HepG2 (cell line): ENCODE data around the gene HNRNPUL2. TPM values are rescaled to one million over a fixed set of nuclear protein-coding genes. Genes with fewer than 3 reads are reported as not detected.
A peak's percentile ranks its signal among the peaks of the same experiment; 100 is the strongest.

Experiments used
- BCL6 ChIP-seq: IDR thresholded peaks from 2 replicates; pipeline ENCODE4 v1.6.1; 2016; ENCODE audit warnings: missing genetic modification reagents, missing compliant biosample characterization
- ELF3 ChIP-seq: IDR thresholded peaks from 2 replicates; pipeline ENCODE4 v1.6.1; 2016; ENCODE audit warnings: missing genetic modification reagents, missing compliant biosample characterization
- FOXJ3 ChIP-seq: sonication (generic); formaldehyde crosslinking; IDR thresholded peaks from 2 replicates; pipeline ENCODE4 v1.4.0; 2020; ENCODE audit warnings: missing genetic modification reagents, mild to moderate bottlenecking, borderline replicate concordance
- GATA4 ChIP-seq: sonication (generic); IDR thresholded peaks from 2 replicates; pipeline ENCODE4 v1.6.1; 2016; ENCODE audit warnings: antibody characterized with exemption, low read depth, borderline replicate concordance
- ISL2 ChIP-seq: sonication (generic); formaldehyde crosslinking; IDR thresholded peaks from 2 replicates; pipeline ENCODE4 v1.5.0; 2020; ENCODE audit warnings: missing genetic modification reagents
- MXD1 ChIP-seq: sonication (generic); formaldehyde crosslinking; IDR thresholded peaks from 2 replicates; pipeline ENCODE4 v1.4.0; 2020; ENCODE audit warnings: mild to moderate bottlenecking, missing genetic modification reagents
- PHF21A ChIP-seq: sonication (generic); formaldehyde crosslinking; IDR thresholded peaks from 2 replicates; pipeline ENCODE4 v1.5.0; 2020; ENCODE audit warnings: mild to moderate bottlenecking, missing genetic modification reagents
- POLR2G ChIP-seq: fragments of 200-400 bp; formaldehyde crosslinking; IDR thresholded peaks from 2 replicates; pipeline ENCODE4 v1.6.1; 2018; ENCODE audit warnings: mild to moderate bottlenecking, low read depth, low read length, moderate library complexity
- SUZ12 ChIP-seq: fragments of 150-350 bp; IDR thresholded peaks from 2 replicates; pipeline ENCODE4 v1.6.1; 2014; ENCODE audit warnings: low read depth, low read length
- THAP11 ChIP-seq: IDR thresholded peaks from 2 replicates; pipeline ENCODE4 v1.6.1; 2016; ENCODE audit warnings: missing biosample characterization, missing genetic modification reagents
- XRCC5 ChIP-seq: fragments of 200-400 bp; formaldehyde crosslinking; optimal IDR thresholded peaks from 2 replicates; pipeline ENCODE3; 2017; ENCODE audit warnings: mild to moderate bottlenecking, low read length
- YEATS4 ChIP-seq: sonication (generic); formaldehyde crosslinking; IDR thresholded peaks from 2 replicates; pipeline ENCODE4 v1.4.0; 2020; ENCODE audit warnings: missing genetic modification reagents, borderline replicate concordance
- ZNF350 ChIP-seq: sonication (generic); formaldehyde crosslinking; IDR thresholded peaks from 2 replicates; pipeline ENCODE4 v1.4.0; 2020; ENCODE audit warnings: mild to moderate bottlenecking, low read depth, missing genetic modification reagents, borderline replicate concordance
- ZNF891 ChIP-seq: sonication (generic); formaldehyde crosslinking; IDR thresholded peaks from 2 replicates; pipeline ENCODE4 v1.5.0; 2020; ENCODE audit warnings: mild to moderate bottlenecking, missing genetic modification reagents
- polyA plus RNA-seq, 8 experiments: library from polyadenylated mRNA; depleted of rRNA in 3 of 8; stranded (reverse) in 7 of 8; unstranded in 1 of 8; fragments of >200 nt; fragmentation: Illumina TruSeq in 4 of 8; extraction: Trizol in 4 of 8; gene quantifications; 2 replicates each; pipeline versions ENCODE4 v1.2.1 to v1.2.3, GENCODE V29; 2011 to 2016; ENCODE audit warnings: low read depth in 4 of 8, missing spikeins in 1 of 8, mixed read lengths in 1 of 8; ENCODE audit not compliant: insufficient read depth in 1 of 8
- total RNA-seq, 5 experiments: library from RNA; depleted of rRNA; stranded (reverse); fragments of >200 nt; fragmentation: Illumina TruSeq; extraction: Trizol; gene quantifications; 2 replicates each; pipeline ENCODE4 v1.2.3, GENCODE V29; 2016; ENCODE audit warnings: low read depth in 1 of 5
- TF ChIP-seq, protein P1 (sequence below): sonication (generic); formaldehyde crosslinking; IDR thresholded peaks from 2 replicates; pipeline ENCODE4 v1.8.0; 2022; ENCODE audit warnings: mild to moderate bottlenecking, missing genetic modification reagents
- TF ChIP-seq, protein P2 (sequence below): sonication (generic); formaldehyde crosslinking; IDR thresholded peaks from 2 replicates; pipeline ENCODE4 v1.4.0; 2020; ENCODE audit warnings: low read depth, missing genetic modification reagents
- TF ChIP-seq, protein P3 (sequence below): sonication (generic); formaldehyde crosslinking; IDR thresholded peaks from 2 replicates; pipeline ENCODE4 v1.4.0; 2020; ENCODE audit warnings: missing genetic modification reagents, borderline replicate concordance

Gene HNRNPUL2
- total and polyA plus RNA-seq, 2 of the 13 experiments (the other 11 are each of a cell fraction or from before 2014, with no cell fraction given): 8.4 to 9.6 TPM

GRCh38 chr11:62678770-62679696 is 48.2 kb downstream of the HNRNPUL2 start, which contains the start of gene UBXN1 (continued):
- TF ChIP-seq FOXJ3 (CRISPR knock-in tag) (no peak), ISL2 (CRISPR knock-in tag) (peak; percentile 38; the same call in 1 of the 2 replicates), GATA4 (peak; percentile 15; the same call in 1 of the 2 replicates), SUZ12 (no peak), XRCC5 (peak; percentile 70), YEATS4 (CRISPR knock-in tag) (peak; percentile 75; the same call in 1 of the 2 replicates), BCL6 (CRISPR knock-in tag) (0 out of 2 replicates have a peak, but pooled peaks have one; percentile 24), PHF21A (CRISPR knock-in tag) (peak; percentile 59; the same call in 1 of the 2 replicates), ZNF891 (CRISPR knock-in tag) (peak; percentile 76), THAP11 (CRISPR knock-in tag) (peak; percentile 93), ELF3 (CRISPR knock-in tag) (peak; percentile 82), POLR2G (peak; percentile 92), MXD1 (CRISPR knock-in tag) (peak; percentile 81), ZNF350 (peak; percentile 87; the same call in 1 of the 2 replicates)
- TF ChIP-seq, protein P1, sequence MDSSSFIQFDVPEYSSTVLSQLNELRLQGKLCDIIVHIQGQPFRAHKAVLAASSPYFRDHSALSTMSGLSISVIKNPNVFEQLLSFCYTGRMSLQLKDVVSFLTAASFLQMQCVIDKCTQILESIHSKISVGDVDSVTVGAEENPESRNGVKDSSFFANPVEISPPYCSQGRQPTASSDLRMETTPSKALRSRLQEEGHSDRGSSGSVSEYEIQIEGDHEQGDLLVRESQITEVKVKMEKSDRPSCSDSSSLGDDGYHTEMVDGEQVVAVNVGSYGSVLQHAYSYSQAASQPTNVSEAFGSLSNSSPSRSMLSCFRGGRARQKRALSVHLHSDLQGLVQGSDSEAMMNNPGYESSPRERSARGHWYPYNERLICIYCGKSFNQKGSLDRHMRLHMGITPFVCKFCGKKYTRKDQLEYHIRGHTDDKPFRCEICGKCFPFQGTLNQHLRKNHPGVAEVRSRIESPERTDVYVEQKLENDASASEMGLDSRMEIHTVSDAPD (CRISPR knock-in tag): peak; percentile 85; the same call in 1 of the 2 replicates
- TF ChIP-seq, protein P2, sequence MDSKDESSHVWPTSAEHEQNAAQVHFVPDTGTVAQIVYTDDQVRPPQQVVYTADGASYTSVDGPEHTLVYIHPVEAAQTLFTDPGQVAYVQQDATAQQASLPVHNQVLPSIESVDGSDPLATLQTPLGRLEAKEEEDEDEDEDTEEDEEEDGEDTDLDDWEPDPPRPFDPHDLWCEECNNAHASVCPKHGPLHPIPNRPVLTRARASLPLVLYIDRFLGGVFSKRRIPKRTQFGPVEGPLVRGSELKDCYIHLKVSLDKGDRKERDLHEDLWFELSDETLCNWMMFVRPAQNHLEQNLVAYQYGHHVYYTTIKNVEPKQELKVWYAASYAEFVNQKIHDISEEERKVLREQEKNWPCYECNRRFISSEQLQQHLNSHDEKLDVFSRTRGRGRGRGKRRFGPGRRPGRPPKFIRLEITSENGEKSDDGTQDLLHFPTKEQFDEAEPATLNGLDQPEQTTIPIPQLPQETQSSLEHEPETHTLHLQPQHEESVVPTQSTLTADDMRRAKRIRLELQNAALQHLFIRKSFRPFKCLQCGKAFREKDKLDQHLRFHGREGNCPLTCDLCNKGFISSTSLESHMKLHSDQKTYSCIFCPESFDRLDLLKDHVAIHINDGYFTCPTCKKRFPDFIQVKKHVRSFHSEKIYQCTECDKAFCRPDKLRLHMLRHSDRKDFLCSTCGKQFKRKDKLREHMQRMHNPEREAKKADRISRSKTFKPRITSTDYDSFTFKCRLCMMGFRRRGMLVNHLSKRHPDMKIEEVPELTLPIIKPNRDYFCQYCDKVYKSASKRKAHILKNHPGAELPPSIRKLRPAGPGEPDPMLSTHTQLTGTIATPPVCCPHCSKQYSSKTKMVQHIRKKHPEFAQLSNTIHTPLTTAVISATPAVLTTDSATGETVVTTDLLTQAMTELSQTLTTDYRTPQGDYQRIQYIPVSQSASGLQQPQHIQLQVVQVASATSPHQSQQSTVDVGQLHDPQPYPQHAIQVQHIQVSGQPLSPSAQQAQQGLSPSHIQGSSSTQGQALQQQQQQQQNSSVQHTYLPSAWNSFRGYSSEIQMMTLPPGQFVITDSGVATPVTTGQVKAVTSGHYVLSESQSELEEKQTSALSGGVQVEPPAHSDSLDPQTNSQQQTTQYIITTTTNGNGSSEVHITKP (CRISPR knock-in tag): peak; percentile 27; the same call in 1 of the 2 replicates
- TF ChIP-seq, protein P3, sequence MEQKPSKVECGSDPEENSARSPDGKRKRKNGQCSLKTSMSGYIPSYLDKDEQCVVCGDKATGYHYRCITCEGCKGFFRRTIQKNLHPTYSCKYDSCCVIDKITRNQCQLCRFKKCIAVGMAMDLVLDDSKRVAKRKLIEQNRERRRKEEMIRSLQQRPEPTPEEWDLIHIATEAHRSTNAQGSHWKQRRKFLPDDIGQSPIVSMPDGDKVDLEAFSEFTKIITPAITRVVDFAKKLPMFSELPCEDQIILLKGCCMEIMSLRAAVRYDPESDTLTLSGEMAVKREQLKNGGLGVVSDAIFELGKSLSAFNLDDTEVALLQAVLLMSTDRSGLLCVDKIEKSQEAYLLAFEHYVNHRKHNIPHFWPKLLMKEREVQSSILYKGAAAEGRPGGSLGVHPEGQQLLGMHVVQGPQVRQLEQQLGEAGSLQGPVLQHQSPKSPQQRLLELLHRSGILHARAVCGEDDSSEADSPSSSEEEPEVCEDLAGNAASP (CRISPR knock-in tag): peak; percentile 43
